ENCODE measurements around the gene ALKAL2.

DNA sequence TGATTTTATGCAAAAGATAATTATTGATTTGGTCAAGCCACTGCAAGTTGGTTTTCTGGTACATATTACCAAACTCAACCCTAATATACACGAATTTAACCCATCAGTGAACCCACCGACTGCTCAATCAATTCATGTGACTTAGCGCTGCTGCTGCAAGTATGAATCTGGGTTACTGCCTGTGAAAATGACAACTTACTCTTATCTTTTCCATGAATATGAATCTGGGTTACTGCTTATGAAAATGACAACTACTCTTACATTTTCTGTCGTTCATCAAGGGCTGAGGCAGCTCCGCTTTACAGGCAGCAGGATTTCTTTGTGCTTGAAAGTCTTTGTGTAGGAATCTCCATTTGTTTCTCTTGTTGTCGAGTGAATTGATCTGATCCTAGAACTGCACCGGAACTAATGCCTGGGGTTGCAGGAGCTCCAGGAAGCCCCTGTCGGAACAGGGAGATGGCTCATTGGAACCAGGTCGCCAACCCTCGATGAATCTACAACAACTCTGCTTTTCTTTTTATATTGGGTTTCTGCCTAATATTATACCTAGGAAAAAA, 22.1 kb upstream of the ALKAL2 start:
- TF ChIP-seq, protein P1, sequence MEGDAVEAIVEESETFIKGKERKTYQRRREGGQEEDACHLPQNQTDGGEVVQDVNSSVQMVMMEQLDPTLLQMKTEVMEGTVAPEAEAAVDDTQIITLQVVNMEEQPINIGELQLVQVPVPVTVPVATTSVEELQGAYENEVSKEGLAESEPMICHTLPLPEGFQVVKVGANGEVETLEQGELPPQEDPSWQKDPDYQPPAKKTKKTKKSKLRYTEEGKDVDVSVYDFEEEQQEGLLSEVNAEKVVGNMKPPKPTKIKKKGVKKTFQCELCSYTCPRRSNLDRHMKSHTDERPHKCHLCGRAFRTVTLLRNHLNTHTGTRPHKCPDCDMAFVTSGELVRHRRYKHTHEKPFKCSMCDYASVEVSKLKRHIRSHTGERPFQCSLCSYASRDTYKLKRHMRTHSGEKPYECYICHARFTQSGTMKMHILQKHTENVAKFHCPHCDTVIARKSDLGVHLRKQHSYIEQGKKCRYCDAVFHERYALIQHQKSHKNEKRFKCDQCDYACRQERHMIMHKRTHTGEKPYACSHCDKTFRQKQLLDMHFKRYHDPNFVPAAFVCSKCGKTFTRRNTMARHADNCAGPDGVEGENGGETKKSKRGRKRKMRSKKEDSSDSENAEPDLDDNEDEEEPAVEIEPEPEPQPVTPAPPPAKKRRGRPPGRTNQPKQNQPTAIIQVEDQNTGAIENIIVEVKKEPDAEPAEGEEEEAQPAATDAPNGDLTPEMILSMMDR (IDR thresholded peaks at IDR 0.05) = no peak
- no peak for TF ChIP-seq POLR2A (IDR thresholded peaks at IDR 0.05)

All from lower leg skin (tissue), 3 donors.